OCI-LY7 (cell line): Measurements from ENCODE around the gene TMCC2. TPM values are rescaled to one million over a fixed set of nuclear protein-coding genes. Genes with fewer than 3 reads are reported as not detected.
A peak's percentile ranks its signal among the peaks of the same experiment; 100 is the strongest.

Source experiments
- BruUV-seq: library from RNA; stranded (reverse); fragments of 400-500 nt; replicated peaks from 2 replicates; lab custom pipeline; 2021; lab: Mats Ljungman, UMichigan
- CTCF ChIA-PET: fragments of 300-600 bp; sonication (Branson Sonifier 250); formaldehyde crosslinking; loops from one replicate; lab custom pipeline; 2022; ENCODE audit warnings: antibody characterized with exemption; ENCODE audit not compliant: unreplicated experiment; lab: Charles Lee
- POLR2A ChIA-PET: fragments of 300-600 bp; sonication (Branson Sonifier 250); formaldehyde crosslinking; loops from one replicate; lab custom pipeline; 2022; ENCODE audit warnings: antibody characterized with exemption; lab: Charles Lee
- DNase-seq: peaks from one replicate; pipeline ENCODE4 v3.0.0-alpha.2; 2015; ENCODE audit warnings: low spot score
- H2AFZ ChIP-seq: fragments of 200-600 bp; sonication (generic), shearing (Covaris generic); 2 replicates; pipeline ENCODE4 v1.6.1; 2014; ENCODE audit warnings: mild to moderate bottlenecking, antibody characterized with exemption, low read length, moderate library complexity
- H3K27ac ChIP-seq: fragments of 200-600 bp; sonication (generic); 2 replicates; pipeline ENCODE4 v1.5.1; 2014; ENCODE audit warnings: mixed run types, low read depth, mild to moderate bottlenecking, moderate library complexity, low read length, inconsistent platforms; ENCODE audit not compliant: poor library complexity, severe bottlenecking
- H3K36me3 ChIP-seq: fragments of 200-600 bp; sonication (generic); 2 replicates; pipeline ENCODE4 v1.6.1; 2014; ENCODE audit warnings: mild to moderate bottlenecking, antibody characterized with exemption, low read length, moderate library complexity, mixed read lengths; ENCODE audit not compliant: insufficient read depth
- H3K4me1 ChIP-seq: fragments of 200-600 bp; sonication (generic); 2 replicates; pipeline ENCODE4 v1.5.1; 2014; ENCODE audit warnings: mild to moderate bottlenecking, low read length; ENCODE audit not compliant: insufficient read depth, poor library complexity, severe bottlenecking
- H3K4me2 ChIP-seq: fragments of 200-600 bp; sonication (generic); 2 replicates; pipeline ENCODE4 v1.6.1; 2014; ENCODE audit warnings: mild to moderate bottlenecking, low read length
- H3K4me3 ChIP-seq: fragments of 200-600 bp; sonication (generic); 2 replicates; pipeline ENCODE4 v1.5.1; 2014; ENCODE audit warnings: mild to moderate bottlenecking, low read depth, low read length; ENCODE audit not compliant: poor library complexity, severe bottlenecking
- H3K79me2 ChIP-seq: fragments of 200-600 bp; sonication (generic); 2 replicates; pipeline ENCODE4 v1.6.1; 2016; ENCODE audit warnings: low read depth, mild to moderate bottlenecking, low read length, moderate library complexity, mixed read lengths; ENCODE audit not compliant: insufficient read depth
- H3K9me2 ChIP-seq: fragments of 200-600 bp; sonication (generic); 2 replicates; pipeline ENCODE4 v1.6.1; 2016; ENCODE audit warnings: mild to moderate bottlenecking, low read length, mixed read lengths; ENCODE audit not compliant: insufficient read depth
- H3K9me3 ChIP-seq: fragments of 200-600 bp; sonication (generic); 2 replicates; pipeline ENCODE4 v1.6.1; 2014; ENCODE audit warnings: mild to moderate bottlenecking, mixed run types, low read length, mixed read lengths
- H4K20me1 ChIP-seq: fragments of 200-600 bp; sonication (generic); 2 replicates; pipeline ENCODE4 v1.6.1; 2014; ENCODE audit warnings: mild to moderate bottlenecking, antibody characterized with exemption, low read length, moderate library complexity, mixed read lengths; ENCODE audit not compliant: insufficient read depth
- EZH2phosphoT487 ChIP-seq: fragments of 200-600 bp; sonication (generic); IDR thresholded peaks from 2 replicates; pipeline ENCODE4 v1.6.1; 2018; ENCODE audit warnings: low read depth, borderline replicate concordance, mild to moderate bottlenecking, mixed run types, antibody characterized with exemption, low read length, moderate library complexity, mixed read lengths
- intact Hi-C: fragments of 100-400 bp; cut with micrococcal nuclease; formaldehyde crosslinking; loops from one replicate; pipeline ENCODE4 v1.10.0; 2022; ENCODE audit not compliant: unreplicated experiment
- total RNA-seq, 2 experiments: library from RNA; depleted of rRNA in 1 of 2; stranded (reverse); fragments of >200 nt in 1 of 2; shearing (Covaris generic) in 1 of 2; gene quantifications; 2 replicates each; pipeline ENCODE4 v1.2.3, GENCODE V29; 2014 to 2022
- TF ChIP-seq, protein P1 (sequence below): fragments of 200-600 bp; sonication (generic); conservative IDR thresholded peaks from 2 replicates; pipeline ENCODE4 v1.5.1; 2014; ENCODE audit warnings: mild to moderate bottlenecking, antibody characterized with exemption, low read length, moderate library complexity, mixed read lengths

TMCC2 gene
- total RNA-seq, 2 experiments from 2014 or later = 5.2 to 7.8 TPM

- H3K9me3 ChIP-seq = no peaks in the 10 kb centered on the region
- no peak overlapping the region for H3K27ac ChIP-seq
- H3K36me3 ChIP-seq = peaks cover 66% of the 10 kb centered on the region
- TF ChIP-seq, protein P1, sequence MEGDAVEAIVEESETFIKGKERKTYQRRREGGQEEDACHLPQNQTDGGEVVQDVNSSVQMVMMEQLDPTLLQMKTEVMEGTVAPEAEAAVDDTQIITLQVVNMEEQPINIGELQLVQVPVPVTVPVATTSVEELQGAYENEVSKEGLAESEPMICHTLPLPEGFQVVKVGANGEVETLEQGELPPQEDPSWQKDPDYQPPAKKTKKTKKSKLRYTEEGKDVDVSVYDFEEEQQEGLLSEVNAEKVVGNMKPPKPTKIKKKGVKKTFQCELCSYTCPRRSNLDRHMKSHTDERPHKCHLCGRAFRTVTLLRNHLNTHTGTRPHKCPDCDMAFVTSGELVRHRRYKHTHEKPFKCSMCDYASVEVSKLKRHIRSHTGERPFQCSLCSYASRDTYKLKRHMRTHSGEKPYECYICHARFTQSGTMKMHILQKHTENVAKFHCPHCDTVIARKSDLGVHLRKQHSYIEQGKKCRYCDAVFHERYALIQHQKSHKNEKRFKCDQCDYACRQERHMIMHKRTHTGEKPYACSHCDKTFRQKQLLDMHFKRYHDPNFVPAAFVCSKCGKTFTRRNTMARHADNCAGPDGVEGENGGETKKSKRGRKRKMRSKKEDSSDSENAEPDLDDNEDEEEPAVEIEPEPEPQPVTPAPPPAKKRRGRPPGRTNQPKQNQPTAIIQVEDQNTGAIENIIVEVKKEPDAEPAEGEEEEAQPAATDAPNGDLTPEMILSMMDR = no peak
- no peak for TF ChIP-seq EZH2phosphoT487
- no TSS peak for BruUV-seq
- H3K4me2 ChIP-seq = no peak overlapping the region
- H3K4me1 ChIP-seq = peaks cover 43% of the 10 kb centered on the region
- ChIA-PET POLR2A (no interaction called here), CTCF (no interaction called here)
- peaks cover 29% of the 10 kb centered on the region; the same call in 1 of the 2 replicates for H3K79me2 ChIP-seq
- H4K20me1 ChIP-seq = no peaks in the 10 kb centered on the region
- DNase-seq = no peak
- H3K9me2 ChIP-seq = no peaks in the 10 kb centered on the region
- H2AFZ ChIP-seq = no peak overlapping the region
- H3K4me3 ChIP-seq = no peak overlapping the region
- intact Hi-C loops = loop anchor here (10.0 kb wide), 2 partner anchors 795 to 1985 kb away; partner anchors contain the start of gene MDM4
Measured at GRCh38 chr1:205309741-205310140, 82.0 kb downstream of the TMCC2 start.

- DNase-seq = peak; percentile 53
- Histone ChIP-seq H3K4me2 (peak overlapping the region; percentile 46), H3K9me2 (no peaks in the 10 kb centered on the region), H3K27ac (peak overlapping the region; percentile 24), H3K4me3 (no peak overlapping the region), H3K9me3 (no peaks in the 10 kb centered on the region), H2AFZ (no peak overlapping the region), H3K79me2 (peaks cover 41% of the 10 kb centered on the region; the same call in 1 of the 2 replicates), H3K4me1 (peaks cover 57% of the 10 kb centered on the region), H4K20me1 (no peaks in the 10 kb centered on the region), H3K36me3 (peaks cover 56% of the 10 kb centered on the region)
- TF ChIP-seq, protein P1 = no peak
- no peak for TF ChIP-seq EZH2phosphoT487
- BruUV-seq = no TSS peak
- intact Hi-C loops = loop anchor here (1.0 to 10.0 kb wide), 3 partner anchors 10 to 1986 kb away; partner anchors contain the start of gene MDM4
- ChIA-PET POLR2A (interaction anchor here (1.2 to 15.8 kb wide), 3 partner anchors 8 to 26 kb away, joined by 3 to 162 read pairs (median 8); no protein-coding TSS in a partner anchor), CTCF (interaction anchor here (1.2 kb wide), 1 partner anchor 14 kb away, joined by 3 read pairs; no protein-coding TSS in a partner anchor)
Measured at GRCh38 chr1:205310976-205311704, 83.4 kb downstream of the TMCC2 start.
